Astrocyte of the hippocampus (primary cell): ENCODE measurements around the gene OR5M8.

Experiments used
- DNase-seq: peaks from one replicate; pipeline ENCODE4 v3.0.0; 2011; ENCODE audit warnings: low read depth, low spot score

OR5M8 gene

GRCh38 chr11:56491270-56491669 lies at the start of gene OR5M8:
TSS of gene OR5M8 (minus strand) at chr11:56491370. CDS start at chr11:56491370, 0 bp downstream.
- DNase-seq: no peak

DNA sequence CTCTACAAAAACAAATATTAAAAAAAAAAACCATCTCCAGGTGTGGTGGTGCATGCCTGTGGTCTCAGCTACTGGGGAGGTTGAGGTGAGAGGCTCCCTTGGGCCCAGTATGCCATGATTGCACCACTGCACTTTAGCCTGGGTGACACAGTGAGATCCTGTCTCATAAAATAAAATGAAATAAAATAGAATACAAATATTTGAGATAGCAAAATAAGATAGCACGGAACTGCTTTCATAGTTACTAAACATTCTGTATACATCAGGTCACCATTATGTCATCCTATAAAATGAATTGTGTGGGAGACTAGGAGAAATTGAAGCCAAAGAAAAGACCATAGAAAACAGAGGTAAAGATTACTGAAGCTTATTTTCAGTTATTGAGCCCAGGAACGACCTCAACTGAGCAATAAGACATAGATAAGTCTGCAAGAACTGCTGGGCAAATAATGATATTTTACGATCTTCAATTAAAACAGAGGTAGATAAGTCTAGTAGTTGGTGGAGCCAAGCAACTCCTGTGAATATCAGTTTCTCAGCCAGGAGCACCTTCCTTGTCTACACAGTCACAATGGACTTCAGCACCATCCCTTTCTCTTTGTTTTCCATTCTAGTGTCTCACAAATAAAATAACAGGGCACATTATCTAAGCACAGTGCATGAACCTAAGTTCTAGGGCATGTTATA lies 42.0 kb upstream of the OR5M8 start:
- DNase-seq: no peak

DNA sequence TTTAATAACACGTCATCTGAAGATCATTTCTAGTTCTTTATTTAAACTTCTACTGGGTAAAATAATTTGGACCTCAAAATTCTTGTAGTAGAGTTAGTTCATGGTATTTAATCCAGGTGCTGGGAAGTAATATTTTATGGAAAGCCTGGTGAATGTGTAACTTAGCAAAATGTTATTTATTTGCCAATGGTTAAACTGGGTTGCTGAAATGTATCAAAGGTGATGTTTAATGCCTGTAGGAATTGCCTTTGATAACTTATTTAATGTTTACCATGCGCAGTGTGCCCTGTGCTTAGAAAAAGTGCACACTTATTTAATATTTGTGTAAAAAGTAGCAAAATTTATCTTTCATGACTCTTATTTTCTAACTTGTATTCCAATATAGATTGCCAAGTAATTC lies 40.7 kb upstream of the OR5M8 start:
- DNase-seq: no peak

DNA sequence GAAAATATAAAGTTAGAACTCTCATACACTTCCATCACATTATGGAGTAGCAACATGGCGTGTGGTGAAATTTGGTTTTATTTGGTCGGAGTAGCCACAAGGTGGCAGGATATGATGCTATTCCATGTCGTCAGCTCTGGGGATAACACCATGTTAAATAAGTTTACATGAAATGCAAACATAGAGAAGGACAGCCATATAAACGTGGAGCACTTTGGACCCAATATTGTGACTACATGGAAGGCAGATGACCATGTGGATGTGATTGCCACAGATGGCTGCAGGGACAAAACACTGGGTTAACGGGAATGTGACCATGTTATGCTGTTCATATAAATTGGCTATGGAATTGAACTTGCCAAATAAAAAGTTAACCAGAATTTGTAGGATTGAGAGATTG lies 30.8 kb upstream of the OR5M8 start:
- no peak for DNase-seq

- DNase-seq: no peak
Measured at GRCh38 chr11:56513280-56513679, 22.1 kb upstream of the OR5M8 start.

GRCh38 chr11:56509439-56509838 lies 18.3 kb upstream of the OR5M8 start:
- no peak for DNase-seq

GRCh38 chr11:56497010-56497409 lies 5.8 kb upstream of the OR5M8 start:
- DNase-seq: no peak

- no peak for DNase-seq
Measured at GRCh38 chr11:56495117-56495516, 3.9 kb upstream of the OR5M8 start.

DNA sequence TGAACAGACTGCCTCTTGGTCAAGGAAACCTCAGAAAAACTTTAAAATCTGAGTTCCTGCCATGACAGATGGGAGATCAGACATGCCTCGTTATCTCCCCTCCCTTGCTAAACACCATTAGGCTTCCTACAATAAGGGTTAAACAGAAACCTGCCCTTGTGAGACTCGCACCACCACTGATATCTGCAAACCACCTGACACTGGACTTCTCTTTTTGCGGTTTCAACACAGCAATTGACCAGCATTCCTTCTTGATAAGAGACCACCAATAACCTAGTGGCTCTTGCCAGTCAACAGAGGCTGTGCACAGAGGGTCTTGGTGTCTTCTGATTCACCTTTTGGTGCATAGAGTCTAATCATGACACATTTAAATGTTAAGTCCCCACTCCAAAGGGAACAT lies 4.4 kb downstream of the OR5M8 start:
- no peak for DNase-seq

DNA sequence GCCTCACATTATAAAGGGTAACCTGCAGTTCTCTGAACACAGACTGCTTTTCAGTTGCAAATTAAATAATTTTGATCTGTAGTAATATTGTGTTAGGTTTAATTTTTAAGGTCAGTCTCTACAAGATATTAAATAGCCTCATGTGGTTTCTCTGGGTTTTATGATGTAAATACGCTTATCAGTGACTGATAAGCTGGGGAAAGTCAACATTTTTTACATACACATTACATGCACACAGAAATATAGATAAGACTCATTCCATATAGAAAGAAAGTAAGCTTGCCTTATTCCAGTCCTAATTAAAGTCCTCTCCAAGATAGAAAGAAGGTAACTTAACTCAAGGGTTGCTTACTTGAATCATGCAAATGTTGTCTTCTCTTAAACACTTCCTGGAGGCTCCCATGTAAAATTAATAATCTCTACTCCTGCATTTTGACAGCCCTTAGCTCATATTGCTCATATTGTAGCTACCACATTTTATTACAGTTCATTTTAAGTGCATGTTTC lies 16.4 kb downstream of the OR5M8 start:
- DNase-seq: no peak

DNA sequence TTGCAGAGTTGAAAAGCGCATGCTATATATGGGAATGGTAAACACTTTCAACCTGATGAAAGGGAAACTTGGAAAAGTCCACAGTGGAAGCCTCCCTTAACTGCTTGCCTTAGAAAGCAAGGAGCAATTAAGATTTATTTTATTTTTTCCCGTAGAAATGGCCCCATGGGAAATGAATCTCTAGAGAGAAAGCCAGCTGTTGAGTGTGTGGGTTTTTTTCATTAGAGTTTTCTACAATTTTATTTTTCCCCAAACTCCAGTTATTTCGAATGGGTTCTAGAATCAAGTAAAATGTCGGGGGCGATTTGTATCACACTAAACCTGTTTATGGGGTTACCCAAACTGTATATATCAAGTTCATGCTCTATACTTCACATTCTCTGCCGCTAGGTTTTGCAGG lies 17.9 kb downstream of the OR5M8 start, which contains the start of gene OR5M3:
OR5M3 (minus strand) TSS at position 101 of the 400 bp plus-strand sequence. CDS start 2,855 bp downstream, outside the sequence.
- no peak for DNase-seq

DNA sequence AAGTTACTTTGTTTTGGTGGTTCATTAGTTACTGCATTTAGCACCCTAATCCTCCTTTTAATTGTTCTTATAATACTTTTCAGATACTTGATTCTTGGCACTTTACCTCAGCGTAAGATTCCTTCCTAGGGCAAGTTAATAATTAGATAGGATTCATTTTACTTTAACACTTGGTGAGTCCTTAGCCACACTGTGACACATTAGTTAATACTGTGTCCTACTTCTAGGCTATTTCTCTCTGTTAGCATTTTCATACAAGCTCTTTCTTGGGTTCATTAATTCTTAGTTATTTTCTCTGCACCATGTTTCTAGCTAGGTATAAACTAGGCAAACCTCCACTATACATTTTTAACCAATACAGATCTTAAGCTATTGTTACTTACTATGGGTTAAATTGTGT lies 34.1 kb downstream of the OR5M8 start:
- DNase-seq: no peak

- DNase-seq: no peak
Measured at GRCh38 chr11:56453521-56453920, 37.6 kb downstream of the OR5M8 start.
